Measurements from ENCODE around the gene CHM. TPM values are rescaled to one million over a fixed set of nuclear protein-coding genes. Genes with fewer than 3 reads are reported as not detected.

CHM gene
- total RNA-seq, 1 experiment from 2014 or later, result 28.9 TPM

DNA sequence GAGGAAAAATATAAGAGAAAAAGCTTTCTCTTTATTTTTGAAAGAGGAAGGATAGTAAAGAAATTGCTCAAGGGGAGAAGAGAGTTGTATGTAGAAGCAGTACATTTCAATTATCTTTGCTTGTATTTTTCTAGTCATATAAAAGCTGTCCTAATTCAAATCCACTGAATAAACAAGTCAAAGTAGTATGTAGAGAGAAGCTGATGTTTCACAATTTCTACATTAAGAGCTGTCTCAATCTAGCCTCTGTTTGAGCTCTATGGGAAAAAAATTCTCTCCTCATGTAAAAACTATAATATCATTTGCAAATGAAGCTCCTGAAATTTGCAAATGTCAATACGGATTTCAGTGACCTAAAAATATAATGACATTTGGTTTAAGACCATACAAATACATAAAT, 52.6 kb downstream of the CHM start:
- ChIA-PET POLR2A (no interaction called here), CTCF (no interaction called here)
- Histone ChIP-seq H3K27me3 (ENCODE audit: control insufficient read depth, insufficient read depth, low read length) (no peaks in the 10 kb centered on the region), H3K4me1 (ENCODE audit: control insufficient read depth, insufficient read depth, low read length) (peaks cover 9% of the 10 kb centered on the region), H3K4me3 (ENCODE audit: low read depth in 2 of 2, low read length in 2 of 2) (no peak overlapping the region), H3K27ac (ENCODE audit: low read length) (no peak overlapping the region), H3K9me3 (ENCODE audit: control insufficient read depth, insufficient read depth, low read depth, low read length) (no peaks in the 10 kb centered on the region), H3K36me3 (ENCODE audit: control insufficient read depth, insufficient read depth, low read length) (no peaks in the 10 kb centered on the region; the same call in 1 of the 2 replicates)
- no peak for TF ChIP-seq CTCF (IDR thresholded peaks at IDR 0.05)
- TF ChIP-seq, protein P1, sequence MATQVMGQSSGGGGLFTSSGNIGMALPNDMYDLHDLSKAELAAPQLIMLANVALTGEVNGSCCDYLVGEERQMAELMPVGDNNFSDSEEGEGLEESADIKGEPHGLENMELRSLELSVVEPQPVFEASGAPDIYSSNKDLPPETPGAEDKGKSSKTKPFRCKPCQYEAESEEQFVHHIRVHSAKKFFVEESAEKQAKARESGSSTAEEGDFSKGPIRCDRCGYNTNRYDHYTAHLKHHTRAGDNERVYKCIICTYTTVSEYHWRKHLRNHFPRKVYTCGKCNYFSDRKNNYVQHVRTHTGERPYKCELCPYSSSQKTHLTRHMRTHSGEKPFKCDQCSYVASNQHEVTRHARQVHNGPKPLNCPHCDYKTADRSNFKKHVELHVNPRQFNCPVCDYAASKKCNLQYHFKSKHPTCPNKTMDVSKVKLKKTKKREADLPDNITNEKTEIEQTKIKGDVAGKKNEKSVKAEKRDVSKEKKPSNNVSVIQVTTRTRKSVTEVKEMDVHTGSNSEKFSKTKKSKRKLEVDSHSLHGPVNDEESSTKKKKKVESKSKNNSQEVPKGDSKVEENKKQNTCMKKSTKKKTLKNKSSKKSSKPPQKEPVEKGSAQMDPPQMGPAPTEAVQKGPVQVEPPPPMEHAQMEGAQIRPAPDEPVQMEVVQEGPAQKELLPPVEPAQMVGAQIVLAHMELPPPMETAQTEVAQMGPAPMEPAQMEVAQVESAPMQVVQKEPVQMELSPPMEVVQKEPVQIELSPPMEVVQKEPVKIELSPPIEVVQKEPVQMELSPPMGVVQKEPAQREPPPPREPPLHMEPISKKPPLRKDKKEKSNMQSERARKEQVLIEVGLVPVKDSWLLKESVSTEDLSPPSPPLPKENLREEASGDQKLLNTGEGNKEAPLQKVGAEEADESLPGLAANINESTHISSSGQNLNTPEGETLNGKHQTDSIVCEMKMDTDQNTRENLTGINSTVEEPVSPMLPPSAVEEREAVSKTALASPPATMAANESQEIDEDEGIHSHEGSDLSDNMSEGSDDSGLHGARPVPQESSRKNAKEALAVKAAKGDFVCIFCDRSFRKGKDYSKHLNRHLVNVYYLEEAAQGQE (IDR thresholded peaks at IDR 0.05; ENCODE audit: insufficient read depth in 1 of 2, low read depth in 2 of 2, low read length in 1 of 2), result no peak
- no peak for TF ChIP-seq TCF7L2 (IDR thresholded peaks at IDR 0.05; ENCODE audit: low read depth, low read length)
- no peak for TF ChIP-seq SIN3A (IDR thresholded peaks at IDR 0.05; ENCODE audit: borderline replicate concordance, insufficient read depth, low read depth, low read length)
- no peak for TF ChIP-seq POLR2AphosphoS5 (IDR thresholded peaks at IDR 0.05; ENCODE audit: low read depth, low read length)
- ATAC-seq (no peak), DNase-seq (ENCODE audit: low read depth, low spot score) (no peak)
- no TSS peak for BruUV-seq (replicated peaks)
- in situ Hi-C loops (cut with HindIII; ENCODE audit: low pct_unique_long_range_greater_than_20kb, low sequenced_read_pairs), result no loop called here
- intact Hi-C loops (cut with micrococcal nuclease; ENCODE audit: unreplicated experiment), result no loop called here

DNA sequence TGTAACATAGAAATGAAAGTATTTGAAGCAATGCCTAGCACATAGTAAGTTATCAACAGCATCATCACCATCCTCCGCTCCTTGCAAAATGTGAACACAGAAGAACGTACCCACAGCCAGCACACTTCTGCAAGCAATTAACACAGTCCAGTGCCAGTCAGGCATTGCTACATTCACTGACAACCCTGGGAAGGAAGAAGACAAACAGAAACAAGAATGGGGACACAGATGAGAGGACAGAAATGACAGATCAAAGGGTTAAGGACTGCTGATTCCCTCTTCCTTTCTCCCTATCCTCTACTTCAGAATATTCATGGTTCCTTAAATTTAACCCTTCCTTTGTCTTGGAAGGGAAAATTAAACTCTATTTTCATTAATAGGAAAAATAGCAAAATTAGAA, 53.1 kb downstream of the CHM start:
- ChIA-PET CTCF (no interaction called here), POLR2A (no interaction called here)
- ATAC-seq (no peak), DNase-seq (ENCODE audit: low read depth, low spot score) (no peak)
- intact Hi-C loops (cut with micrococcal nuclease; ENCODE audit: unreplicated experiment) (no loop called here), in situ Hi-C loops (cut with HindIII; ENCODE audit: low pct_unique_long_range_greater_than_20kb, low sequenced_read_pairs) (no loop called here)
- TF ChIP-seq, protein P1 (IDR thresholded peaks at IDR 0.05; ENCODE audit: insufficient read depth in 1 of 2, low read depth in 2 of 2, low read length in 1 of 2), result no peak
- TF ChIP-seq CTCF (IDR thresholded peaks at IDR 0.05) (no peak), POLR2AphosphoS5 (IDR thresholded peaks at IDR 0.05; ENCODE audit: low read depth, low read length) (no peak), SIN3A (IDR thresholded peaks at IDR 0.05; ENCODE audit: borderline replicate concordance, insufficient read depth, low read depth, low read length) (no peak), TCF7L2 (IDR thresholded peaks at IDR 0.05; ENCODE audit: low read depth, low read length) (no peak)
- Histone ChIP-seq H3K4me3 (ENCODE audit: low read depth in 2 of 2, low read length in 2 of 2) (no peak overlapping the region), H3K9me3 (ENCODE audit: control insufficient read depth, insufficient read depth, low read depth, low read length) (no peaks in the 10 kb centered on the region), H3K27me3 (ENCODE audit: control insufficient read depth, insufficient read depth, low read length) (no peaks in the 10 kb centered on the region), H3K4me1 (ENCODE audit: control insufficient read depth, insufficient read depth, low read length) (peaks cover 9% of the 10 kb centered on the region), H3K27ac (ENCODE audit: low read length) (no peak overlapping the region), H3K36me3 (ENCODE audit: control insufficient read depth, insufficient read depth, low read length) (no peaks in the 10 kb centered on the region; the same call in 1 of the 2 replicates)
- BruUV-seq (replicated peaks), result no TSS peak

All from Panc1 (cell line).